HG02610 (cell line): Measurements from ENCODE around the gene ITGAD.
"Not testable (repeated sequence)": the region's sequence is repeated elsewhere in the genome, so short reads cannot be mapped to it uniquely, and the experiment has no call there.

Source experiments
- ATAC-seq: cut with Tn5 transposase; IDR thresholded peaks from one replicate; pipeline ENCODE4 v1.9.1; 2021; ENCODE audit warnings: mild to moderate bottlenecking, moderate library complexity; ENCODE audit not compliant: unreplicated experiment

Gene ITGAD

GRCh38 chr16:31429314-31429713, 36.2 kb downstream of the ITGAD start:
- ATAC-seq, result no peak

- ATAC-seq, result no peak
Observed at GRCh38 chr16:31429796-31430195, 36.7 kb downstream of the ITGAD start.

GRCh38 chr16:31430380-31431052, 37.4 kb downstream of the ITGAD start:
- ATAC-seq, result no peak

GRCh38 chr16:31435341-31436220, 42.4 kb downstream of the ITGAD start:
- no peak for ATAC-seq

- ATAC-seq, result no peak
Observed at GRCh38 chr16:31436221-31437045, 43.3 kb downstream of the ITGAD start.

- ATAC-seq, result no peak
Observed at GRCh38 chr16:31438414-31438813, 45.3 kb downstream of the ITGAD start.

- ATAC-seq, result not testable (repeated sequence)
Observed at GRCh38 chr16:31439023-31439422, 45.9 kb downstream of the ITGAD start.

- ATAC-seq, result no peak
Observed at GRCh38 chr16:31439519-31439918, 46.4 kb downstream of the ITGAD start.

- no peak for ATAC-seq
Observed at GRCh38 chr16:31440516-31441184, 47.5 kb downstream of the ITGAD start.

- no peak for ATAC-seq
Observed at GRCh38 chr16:31441956-31442355, 48.8 kb downstream of the ITGAD start.

- ATAC-seq, result not testable (repeated sequence)
Observed at GRCh38 chr16:31445931-31446330, 52.8 kb downstream of the ITGAD start.

- no peak for ATAC-seq
Observed at GRCh38 chr16:31451201-31451600, 58.1 kb downstream of the ITGAD start.

GRCh38 chr16:31451681-31452351, 58.7 kb downstream of the ITGAD start:
- no peak for ATAC-seq

GRCh38 chr16:31452631-31453106, 59.5 kb downstream of the ITGAD start:
- no peak for ATAC-seq

GRCh38 chr16:31453255-31454204, 60.4 kb downstream of the ITGAD start:
- ATAC-seq, result no peak

- ATAC-seq, result no peak
Observed at GRCh38 chr16:31455601-31456314, 62.6 kb downstream of the ITGAD start.

- no peak for ATAC-seq
Observed at GRCh38 chr16:31456988-31457360, 63.8 kb downstream of the ITGAD start.

GRCh38 chr16:31458073-31458843, 65.1 kb downstream of the ITGAD start:
- ATAC-seq, result no peak
